Stimulated activated CD8-positive, alpha-beta memory T cell treated with anti-CD3 and anti-CD28 coated beads, Interleukin-4, amount 100 ng/mL, for 4 hours (primary cell): ENCODE data around the gene PLEKHF1.
A peak's percentile ranks its signal among the peaks of the same experiment; 100 is the strongest.
"Not testable (repeated sequence)": the region's sequence is repeated elsewhere in the genome, so short reads cannot be mapped to it uniquely, and the experiment has no call there.

ENCODE experiments used
- DNase-seq, 2 donors: peaks; one replicate each; pipeline ENCODE4 v3.0.0-alpha.2; 2020; ENCODE audit warnings: low read depth in 2 of 2, low spot score in 1 of 2

The PLEKHF1 gene

GRCh38 chr19:29697523-29698261, 32.4 kb downstream of the PLEKHF1 start:
- DNase-seq = no peak

GRCh38 chr19:29699861-29700260, 34.6 kb downstream of the PLEKHF1 start:
- DNase-seq = no peak

- DNase-seq = no peak
Measured at GRCh38 chr19:29700498-29700897, 35.2 kb downstream of the PLEKHF1 start.

GRCh38 chr19:29702161-29702962, 37.1 kb downstream of the PLEKHF1 start:
- no peak for DNase-seq

GRCh38 chr19:29702963-29703320, 37.7 kb downstream of the PLEKHF1 start:
- no peak for DNase-seq

- no peak for DNase-seq
Measured at GRCh38 chr19:29704562-29705558, 39.6 kb downstream of the PLEKHF1 start.

GRCh38 chr19:29705706-29706105, 40.4 kb downstream of the PLEKHF1 start:
- no peak for DNase-seq

GRCh38 chr19:29706635-29707034, 41.4 kb downstream of the PLEKHF1 start:
- DNase-seq = no peak

- no peak for DNase-seq
Measured at GRCh38 chr19:29708554-29709439, 43.5 kb downstream of the PLEKHF1 start.

GRCh38 chr19:29709440-29709798, 44.2 kb downstream of the PLEKHF1 start:
- DNase-seq = not testable (repeated sequence)

- DNase-seq = no peak
Measured at GRCh38 chr19:29711584-29712132, 46.4 kb downstream of the PLEKHF1 start.

GRCh38 chr19:29712744-29713516, 47.7 kb downstream of the PLEKHF1 start:
- no peak for DNase-seq

- peak in 1 of 2 donors; percentile 15 for DNase-seq
Measured at GRCh38 chr19:29714371-29714952, 49.2 kb downstream of the PLEKHF1 start.

GRCh38 chr19:29714953-29715700, 49.9 kb downstream of the PLEKHF1 start, which contains the start of gene C19orf12:
TSS of gene C19orf12 (minus strand) at chr19:29715261. CDS start at chr19:29708413, 6,848 bp downstream.
- DNase-seq = peak in 1 of 2 donors; percentile 27

- no peak for DNase-seq
Measured at GRCh38 chr19:29715701-29716581, 50.7 kb downstream of the PLEKHF1 start.

- no peak for DNase-seq
Measured at GRCh38 chr19:29717051-29717450, 51.8 kb downstream of the PLEKHF1 start.

- no peak for DNase-seq
Measured at GRCh38 chr19:29724102-29724641, 58.9 kb downstream of the PLEKHF1 start.
